HepG2 (cell line): Measurements from ENCODE around the gene MAPK7. TPM values are rescaled to one million over a fixed set of nuclear protein-coding genes. Genes with fewer than 3 reads are reported as not detected.

Source experiments
- ATAC-seq: fragments of 200-7000 bp; cut with Tn5 transposase; 3 replicates; pipeline ENCODE4 v1.9.1; 2020; ENCODE audit warnings: mild to moderate bottlenecking, moderate library complexity
- BruUV-seq: library from RNA; stranded (reverse); fragments of 400-500 nt; replicated peaks from 2 replicates; lab custom pipeline; 2021; lab: Mats Ljungman, UMichigan
- CTCF ChIA-PET: fragments of 300-600 bp; formaldehyde crosslinking; extraction: SDS; loops from one replicate; lab custom pipeline; 2021; ENCODE audit warnings: low total read pairs, inconsistent platforms, low intra/inter-chr PET ratio; lab: Yijun Ruan, JAX
- POLR2A ChIA-PET: fragments of 350-600 bp; sonication (Branson Sonifier 250); formaldehyde crosslinking; loops from one replicate; lab custom pipeline; 2020; ENCODE audit warnings: antibody characterized with exemption, inconsistent platforms; lab: Yijun Ruan, JAX
- DNase-seq: peaks from one replicate; pipeline ENCODE4 v3.0.0-alpha.2; 2015; ENCODE audit warnings: low spot score
- FAIRE-seq: peaks from 3 replicates; lab custom pipeline; 2011; peaks lifted over from hg19 to GRCh38; lab: Jason Lieb, UNC
- H2AFZ ChIP-seq: one replicate; pipeline ENCODE4 v1.6.1; 2011; ENCODE audit warnings: low read length, inconsistent platforms
- H3K27ac ChIP-seq: fragments of 300-600 bp; 3 replicates; pipeline ENCODE4 v1.8.0; 2011; ENCODE audit warnings: mixed run types, mild to moderate bottlenecking, mixed read lengths, low read length, inconsistent platforms; ENCODE audit not compliant: insufficient read depth; ENCODE audit errors: extremely low read length
- H3K27me3 ChIP-seq, 2 experiments: fragments of 200-600 bp in 1 of 2; 2 replicates in 1 of 2; 3 replicates in 1 of 2; pipeline versions ENCODE4 v1.6.0 to v1.8.0; 2011; ENCODE audit warnings: low read length in 2 of 2, mild to moderate bottlenecking in 2 of 2, moderate library complexity in 2 of 2, inconsistent platforms in 1 of 2; ENCODE audit not compliant: insufficient read depth in 2 of 2, control insufficient read depth in 1 of 2
- H3K36me3 ChIP-seq, 2 experiments: fragments of 200-600 bp in 1 of 2; replicated peaks in 1 of 2; 2 replicates in 1 of 2; 3 replicates in 1 of 2; pipeline versions ENCODE4 v1.5.1 to v1.8.0; 2011; ENCODE audit warnings: low read length in 2 of 2, inconsistent platforms in 1 of 2; ENCODE audit not compliant: insufficient read depth in 2 of 2, control insufficient read depth in 1 of 2
- H3K4me1 ChIP-seq: 2 replicates; pipeline ENCODE4 v1.5.1; 2012; ENCODE audit warnings: low read length, inconsistent platforms; ENCODE audit not compliant: insufficient read depth
- H3K4me2 ChIP-seq: 2 replicates; pipeline ENCODE4 v1.6.0; 2011; ENCODE audit warnings: low read depth, low read length, inconsistent platforms
- H3K4me3 ChIP-seq, 3 experiments: fragments of 200-600 bp in 1 of 3; sonication (generic), shearing (Covaris generic) in 1 of 3; replicated peaks in 1 of 3; 2 replicates each; pipeline ENCODE4 v1.5.1; 2011 to 2016; ENCODE audit warnings: low read length in 3 of 3, inconsistent platforms in 2 of 3, low read depth in 2 of 3, mild to moderate bottlenecking in 2 of 3, control low read depth in 1 of 3, mixed read lengths in 1 of 3; ENCODE audit not compliant: insufficient read depth in 1 of 3
- H3K79me2 ChIP-seq: one replicate; pipeline ENCODE4 v1.6.1; 2011; ENCODE audit warnings: low read length, inconsistent platforms; ENCODE audit not compliant: insufficient read depth
- H3K9ac ChIP-seq: 2 replicates; pipeline ENCODE4 v1.6.0; 2011; ENCODE audit warnings: mild to moderate bottlenecking, low read depth, low read length, inconsistent platforms; ENCODE audit not compliant: insufficient read depth
- H3K9me3 ChIP-seq: 2 replicates; pipeline ENCODE4 v1.5.1; 2012; ENCODE audit warnings: mild to moderate bottlenecking, low read length
- H4K20me1 ChIP-seq: 2 replicates; pipeline ENCODE4 v1.6.0; 2011; ENCODE audit warnings: inconsistent platforms, mild to moderate bottlenecking, low read length, moderate library complexity; ENCODE audit not compliant: insufficient read depth
- FLYWCH1 ChIP-seq: sonication (generic); formaldehyde crosslinking; IDR thresholded peaks from 2 replicates; pipeline ENCODE4 v1.8.1; 2023; ENCODE audit warnings: mild to moderate bottlenecking, missing genetic modification reagents
- HIVEP1 ChIP-seq: sonication (generic); formaldehyde crosslinking; IDR thresholded peaks from 2 replicates; pipeline ENCODE4 v1.4.0; 2020; ENCODE audit warnings: mild to moderate bottlenecking, missing genetic modification reagents
- YY1 ChIP-seq: IDR thresholded peaks from 2 replicates; pipeline ENCODE4 v1.6.1; 2011; ENCODE audit warnings: low read length, low read depth, moderate library complexity, mild to moderate bottlenecking; ENCODE audit not compliant: insufficient read depth, insufficient replicate concordance
- ZBTB7B ChIP-seq: sonication (generic); formaldehyde crosslinking; IDR thresholded peaks from 2 replicates; pipeline ENCODE4 v1.4.0; 2020; ENCODE audit warnings: missing genetic modification reagents
- ZNF10 ChIP-seq: sonication (generic); formaldehyde crosslinking; IDR thresholded peaks from 2 replicates; pipeline ENCODE4 v1.4.0; 2020; ENCODE audit warnings: mild to moderate bottlenecking, low read depth, missing genetic modification reagents, borderline replicate concordance
- ZNF235 ChIP-seq: sonication (generic); formaldehyde crosslinking; IDR thresholded peaks from 2 replicates; pipeline ENCODE4 v1.8.1; 2023; ENCODE audit warnings: mild to moderate bottlenecking, missing genetic modification reagents, borderline replicate concordance
- ZNF33A ChIP-seq: sonication (generic); formaldehyde crosslinking; IDR thresholded peaks from 2 replicates; pipeline ENCODE4 v1.5.1; 2020; ENCODE audit warnings: missing genetic modification reagents, mild to moderate bottlenecking, moderate library complexity, borderline replicate concordance
- ZNF652 ChIP-seq: IDR thresholded peaks from 2 replicates; pipeline ENCODE4 v1.6.1; 2016; ENCODE audit warnings: low read depth, borderline replicate concordance
- WGBS: methylation state at CpG from one replicate; pipeline ENCODE4 v1.1.6; 2017; ENCODE audit warnings: low lambda C conversion rate; 5-methylcytosine and 5-hydroxymethylcytosine counted together
- in situ Hi-C: cut with HindIII; loops from 2 replicates; pipeline ENCODE4 v1.10.0; 2017; ENCODE audit warnings: low pct_unique_long_range_greater_than_20kb; ENCODE audit not compliant: extremely low pct_ligation_motif_present
- intact Hi-C: fragments of 100-400 bp; cut with micrococcal nuclease; formaldehyde crosslinking; loops from one replicate; pipeline ENCODE4 v1.10.0; 2022; ENCODE audit not compliant: unreplicated experiment
- polyA plus RNA-seq, 8 experiments: library from polyadenylated mRNA; depleted of rRNA in 3 of 8; stranded (reverse) in 7 of 8; unstranded in 1 of 8; fragments of >200 nt; fragmentation: Illumina TruSeq in 4 of 8; extraction: Trizol in 4 of 8; gene quantifications; 2 replicates each; pipeline versions ENCODE4 v1.2.1 to v1.2.3, GENCODE V29; 2011 to 2016; ENCODE audit warnings: low read depth in 4 of 8, missing spikeins in 1 of 8, mixed read lengths in 1 of 8; ENCODE audit not compliant: insufficient read depth in 1 of 8
- total RNA-seq, 5 experiments: library from RNA; depleted of rRNA; stranded (reverse); fragments of >200 nt; fragmentation: Illumina TruSeq; extraction: Trizol; gene quantifications; 2 replicates each; pipeline ENCODE4 v1.2.3, GENCODE V29; 2016; ENCODE audit warnings: low read depth in 1 of 5
- TF ChIP-seq, protein P1 (sequence below): sonication (generic); formaldehyde crosslinking; IDR thresholded peaks from 2 replicates; pipeline ENCODE4 v1.9.0; 2022; ENCODE audit warnings: low read depth, missing genetic modification reagents
- TF ChIP-seq, protein P2 (sequence below): sonication (generic); formaldehyde crosslinking; IDR thresholded peaks from 2 replicates; pipeline ENCODE4 v1.4.0; 2020; ENCODE audit warnings: missing genetic modification reagents, borderline replicate concordance
- TF ChIP-seq, protein P3 (sequence below): IDR thresholded peaks from 2 replicates; pipeline ENCODE4 v1.6.1; 2012; ENCODE audit warnings: inconsistent platforms

The MAPK7 gene
- total and polyA plus RNA-seq, 2 of the 13 experiments (the other 11 are each of a cell fraction or from before 2014, with no cell fraction given) = 2.9 to 5.9 TPM

DNA sequence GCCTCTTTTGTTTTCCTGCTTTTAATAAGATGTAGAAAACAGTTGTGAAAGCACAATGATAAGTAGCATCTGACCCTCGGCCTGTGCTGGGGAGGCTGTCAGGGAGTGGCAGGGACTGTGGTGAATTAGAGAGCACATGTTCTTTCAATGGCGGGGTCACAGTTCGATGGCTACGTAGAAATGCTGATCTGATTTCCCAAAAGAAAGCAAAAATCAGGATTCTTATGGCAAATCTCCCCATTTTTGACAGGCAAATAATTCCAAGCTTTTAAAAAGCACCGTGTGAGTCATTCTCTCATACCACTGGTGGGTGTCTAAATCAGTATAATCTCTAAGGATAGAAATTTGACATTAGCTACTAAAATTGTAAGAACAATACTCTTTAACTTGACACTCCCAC lies 4.2 kb upstream of the MAPK7 start (continued):
- TF ChIP-seq ZNF33A (CRISPR knock-in tag) = no peak
- no peak for TF ChIP-seq ZNF10 (CRISPR knock-in tag)
- TF ChIP-seq, all 625 proteins: peak for 0

DNA sequence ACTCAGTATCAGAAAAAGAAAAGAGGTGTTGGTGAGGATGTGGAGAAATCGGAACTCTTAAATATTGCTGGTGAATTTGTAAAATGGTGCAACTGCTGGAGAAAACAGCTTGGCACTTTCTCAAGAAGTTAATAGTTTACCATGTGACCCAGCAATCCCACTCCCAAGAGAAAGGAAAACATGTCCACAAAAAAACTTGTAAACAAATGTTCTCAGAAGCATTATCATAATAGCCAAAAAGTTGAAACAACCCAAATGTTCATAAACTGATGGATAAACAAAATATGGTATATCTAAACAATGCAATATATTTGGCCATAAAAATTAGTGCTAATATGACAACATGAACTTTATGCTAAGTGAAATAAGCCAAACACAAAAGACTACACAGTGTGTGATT lies 2.6 kb upstream of the MAPK7 start:
- Histone ChIP-seq H3K4me2 (no peak overlapping the region), H3K79me2 (peaks cover 12% of the 10 kb centered on the region), H3K4me1 (peaks cover 30% of the 10 kb centered on the region), H2AFZ (no peak overlapping the region), H3K27ac (no peak overlapping the region), H3K9ac (no peak overlapping the region), H4K20me1 (no peaks in the 10 kb centered on the region), H3K36me3 (peaks cover 4 to 15% of the 10 kb centered on the region in 2 experiments), H3K9me3 (no peaks in the 10 kb centered on the region), H3K4me3 (no peak overlapping the region), H3K27me3 (peaks cover 0 to 2% of the 10 kb centered on the region in 2 experiments; a peak in 1 of 5 replicates)
- DNase-seq (no peak), FAIRE-seq (no peak), ATAC-seq (no peak)
- intact Hi-C loops (no loop called here), in situ Hi-C loops (no loop called here)
- BruUV-seq = no TSS peak
- TF ChIP-seq ZNF652 (CRISPR knock-in tag) = no peak
- no peak for TF ChIP-seq ZNF235 (CRISPR knock-in tag)
- no peak for TF ChIP-seq YY1
- no peak for TF ChIP-seq ZBTB7B (CRISPR knock-in tag)
- TF ChIP-seq HIVEP1 (CRISPR knock-in tag) = no peak
- TF ChIP-seq, protein P1, sequence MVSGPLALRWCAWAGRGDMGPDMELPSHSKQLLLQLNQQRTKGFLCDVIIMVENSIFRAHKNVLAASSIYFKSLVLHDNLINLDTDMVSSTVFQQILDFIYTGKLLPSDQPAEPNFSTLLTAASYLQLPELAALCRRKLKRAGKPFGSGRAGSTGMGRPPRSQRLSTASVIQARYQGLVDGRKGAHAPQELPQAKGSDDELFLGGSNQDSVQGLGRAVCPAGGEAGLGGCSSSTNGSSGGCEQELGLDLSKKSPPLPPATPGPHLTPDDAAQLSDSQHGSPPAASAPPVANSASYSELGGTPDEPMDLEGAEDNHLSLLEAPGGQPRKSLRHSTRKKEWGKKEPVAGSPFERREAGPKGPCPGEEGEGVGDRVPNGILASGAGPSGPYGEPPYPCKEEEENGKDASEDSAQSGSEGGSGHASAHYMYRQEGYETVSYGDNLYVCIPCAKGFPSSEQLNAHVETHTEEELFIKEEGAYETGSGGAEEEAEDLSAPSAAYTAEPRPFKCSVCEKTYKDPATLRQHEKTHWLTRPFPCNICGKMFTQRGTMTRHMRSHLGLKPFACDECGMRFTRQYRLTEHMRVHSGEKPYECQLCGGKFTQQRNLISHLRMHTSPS = no peak
- no peak for TF ChIP-seq FLYWCH1 (CRISPR knock-in tag)
- TF ChIP-seq, protein P2, sequence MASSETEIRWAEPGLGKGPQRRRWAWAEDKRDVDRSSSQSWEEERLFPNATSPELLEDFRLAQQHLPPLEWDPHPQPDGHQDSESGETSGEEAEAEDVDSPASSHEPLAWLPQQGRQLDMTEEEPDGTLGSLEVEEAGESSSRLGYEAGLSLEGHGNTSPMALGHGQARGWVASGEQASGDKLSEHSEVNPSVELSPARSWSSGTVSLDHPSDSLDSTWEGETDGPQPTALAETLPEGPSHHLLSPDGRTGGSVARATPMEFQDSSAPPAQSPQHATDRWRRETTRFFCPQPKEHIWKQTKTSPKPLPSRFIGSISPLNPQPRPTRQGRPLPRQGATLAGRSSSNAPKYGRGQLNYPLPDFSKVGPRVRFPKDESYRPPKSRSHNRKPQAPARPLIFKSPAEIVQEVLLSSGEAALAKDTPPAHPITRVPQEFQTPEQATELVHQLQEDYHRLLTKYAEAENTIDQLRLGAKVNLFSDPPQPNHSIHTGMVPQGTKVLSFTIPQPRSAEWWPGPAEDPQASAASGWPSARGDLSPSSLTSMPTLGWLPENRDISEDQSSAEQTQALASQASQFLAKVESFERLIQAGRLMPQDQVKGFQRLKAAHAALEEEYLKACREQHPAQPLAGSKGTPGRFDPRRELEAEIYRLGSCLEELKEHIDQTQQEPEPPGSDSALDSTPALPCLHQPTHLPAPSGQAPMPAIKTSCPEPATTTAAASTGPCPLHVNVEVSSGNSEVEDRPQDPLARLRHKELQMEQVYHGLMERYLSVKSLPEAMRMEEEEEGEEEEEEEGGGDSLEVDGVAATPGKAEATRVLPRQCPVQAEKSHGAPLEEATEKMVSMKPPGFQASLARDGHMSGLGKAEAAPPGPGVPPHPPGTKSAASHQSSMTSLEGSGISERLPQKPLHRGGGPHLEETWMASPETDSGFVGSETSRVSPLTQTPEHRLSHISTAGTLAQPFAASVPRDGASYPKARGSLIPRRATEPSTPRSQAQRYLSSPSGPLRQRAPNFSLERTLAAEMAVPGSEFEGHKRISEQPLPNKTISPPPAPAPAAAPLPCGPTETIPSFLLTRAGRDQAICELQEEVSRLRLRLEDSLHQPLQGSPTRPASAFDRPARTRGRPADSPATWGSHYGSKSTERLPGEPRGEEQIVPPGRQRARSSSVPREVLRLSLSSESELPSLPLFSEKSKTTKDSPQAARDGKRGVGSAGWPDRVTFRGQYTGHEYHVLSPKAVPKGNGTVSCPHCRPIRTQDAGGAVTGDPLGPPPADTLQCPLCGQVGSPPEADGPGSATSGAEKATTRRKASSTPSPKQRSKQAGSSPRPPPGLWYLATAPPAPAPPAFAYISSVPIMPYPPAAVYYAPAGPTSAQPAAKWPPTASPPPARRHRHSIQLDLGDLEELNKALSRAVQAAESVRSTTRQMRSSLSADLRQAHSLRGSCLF (CRISPR knock-in tag) = no peak
- TF ChIP-seq, protein P3, sequence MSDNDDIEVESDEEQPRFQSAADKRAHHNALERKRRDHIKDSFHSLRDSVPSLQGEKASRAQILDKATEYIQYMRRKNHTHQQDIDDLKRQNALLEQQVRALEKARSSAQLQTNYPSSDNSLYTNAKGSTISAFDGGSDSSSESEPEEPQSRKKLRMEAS = no peak
- ChIA-PET CTCF (no interaction called here), POLR2A (no interaction called here)
- 100% methylated on average over 1 of the region's 1 CpG for WGBS
